AG04450 (cell line): ENCODE results near the gene PRSS53. TPM values are rescaled to one million over a fixed set of nuclear protein-coding genes. Genes with fewer than 3 reads are reported as not detected.

ENCODE experiments used
- CTCF ChIA-PET: fragments of 300-600, 350-600 bp; formaldehyde crosslinking; extraction: SDS; loops from one replicate; lab custom pipeline; 2022; ENCODE audit warnings: antibody characterized with exemption, inconsistent platforms; lab: Charles Lee
- POLR2A ChIA-PET: fragments of 350-600 bp; formaldehyde crosslinking; extraction: SDS; loops from one replicate; lab custom pipeline; 2021; ENCODE audit warnings: antibody characterized with exemption, inconsistent platforms; lab: Yijun Ruan, JAX
- DNase-seq: peaks from one replicate; pipeline ENCODE4 v3.0.0-alpha.2; 2011; ENCODE audit warnings: low read depth, low spot score
- H3K27ac ChIP-seq: one replicate; pipeline ENCODE4 v1.5.1; 2012; ENCODE audit warnings: low read depth, low read length, control low read depth
- H3K27me3 ChIP-seq: one replicate; pipeline ENCODE4 v1.6.0; 2012; ENCODE audit warnings: low read length; ENCODE audit not compliant: control insufficient read depth, insufficient read depth
- H3K4me3 ChIP-seq: 2 replicates; pipeline ENCODE4 v1.5.1; 2011; ENCODE audit warnings: mild to moderate bottlenecking, low read depth, low read length, control low read depth
- H3K9me3 ChIP-seq: 2 replicates; pipeline ENCODE4 v1.5.1; 2012; ENCODE audit warnings: low read length; ENCODE audit not compliant: control insufficient read depth, insufficient read depth
- polyA plus RNA-seq: library from polyadenylated mRNA; depleted of rRNA; stranded (reverse); fragments of >200 nt; gene quantifications from 2 replicates; pipeline ENCODE4 v1.2.3, GENCODE V29; 2011
- TF ChIP-seq, protein P1 (sequence below): IDR thresholded peaks from 2 replicates; pipeline ENCODE4 v1.5.1; 2011; ENCODE audit warnings: low read depth, low read length, control low read depth, inconsistent platforms

Gene PRSS53
- polyA plus RNA-seq, 1 experiment = 0.79 TPM

DNA sequence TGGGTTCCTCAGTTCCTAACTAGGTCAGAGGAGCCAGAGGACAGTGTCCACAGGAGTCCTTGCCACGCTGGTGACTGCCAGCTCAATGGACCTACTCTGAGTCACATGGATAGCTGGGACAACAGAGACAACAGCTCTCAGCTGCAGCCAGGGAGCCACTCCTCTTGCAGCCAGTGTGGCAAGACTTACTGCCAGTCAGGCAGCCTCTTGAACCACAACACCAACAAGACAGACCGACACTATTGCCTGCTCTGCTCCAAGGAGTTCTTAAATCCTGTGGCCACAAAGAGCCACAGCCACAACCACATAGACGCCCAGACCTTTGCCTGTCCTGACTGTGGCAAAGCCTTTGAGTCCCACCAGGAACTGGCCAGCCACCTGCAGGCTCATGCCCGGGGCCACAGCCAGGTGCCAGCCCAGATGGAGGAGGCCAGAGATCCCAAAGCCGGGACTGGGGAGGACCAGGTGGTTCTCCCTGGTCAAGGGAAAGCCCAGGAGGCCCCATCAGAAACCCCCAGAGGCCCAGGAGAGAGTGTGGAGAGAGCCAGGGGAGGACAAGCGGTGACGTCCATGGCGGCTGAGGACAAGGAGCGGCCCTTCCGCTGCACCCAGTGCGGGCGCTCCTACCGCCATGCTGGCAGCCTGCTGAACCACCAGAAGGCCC, 7.9 kb downstream of the PRSS53 start:
- no peak overlapping the region for H3K27ac ChIP-seq
- DNase-seq = no peak
- no peaks in the 10 kb centered on the region for H3K27me3 ChIP-seq
- ChIA-PET CTCF (no interaction called here), POLR2A (no interaction called here)
- H3K9me3 ChIP-seq = no peaks in the 10 kb centered on the region; the same call in 1 of the 2 replicates
- TF ChIP-seq, protein P1, sequence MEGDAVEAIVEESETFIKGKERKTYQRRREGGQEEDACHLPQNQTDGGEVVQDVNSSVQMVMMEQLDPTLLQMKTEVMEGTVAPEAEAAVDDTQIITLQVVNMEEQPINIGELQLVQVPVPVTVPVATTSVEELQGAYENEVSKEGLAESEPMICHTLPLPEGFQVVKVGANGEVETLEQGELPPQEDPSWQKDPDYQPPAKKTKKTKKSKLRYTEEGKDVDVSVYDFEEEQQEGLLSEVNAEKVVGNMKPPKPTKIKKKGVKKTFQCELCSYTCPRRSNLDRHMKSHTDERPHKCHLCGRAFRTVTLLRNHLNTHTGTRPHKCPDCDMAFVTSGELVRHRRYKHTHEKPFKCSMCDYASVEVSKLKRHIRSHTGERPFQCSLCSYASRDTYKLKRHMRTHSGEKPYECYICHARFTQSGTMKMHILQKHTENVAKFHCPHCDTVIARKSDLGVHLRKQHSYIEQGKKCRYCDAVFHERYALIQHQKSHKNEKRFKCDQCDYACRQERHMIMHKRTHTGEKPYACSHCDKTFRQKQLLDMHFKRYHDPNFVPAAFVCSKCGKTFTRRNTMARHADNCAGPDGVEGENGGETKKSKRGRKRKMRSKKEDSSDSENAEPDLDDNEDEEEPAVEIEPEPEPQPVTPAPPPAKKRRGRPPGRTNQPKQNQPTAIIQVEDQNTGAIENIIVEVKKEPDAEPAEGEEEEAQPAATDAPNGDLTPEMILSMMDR = no peak
- H3K4me3 ChIP-seq = no peak overlapping the region

DNA sequence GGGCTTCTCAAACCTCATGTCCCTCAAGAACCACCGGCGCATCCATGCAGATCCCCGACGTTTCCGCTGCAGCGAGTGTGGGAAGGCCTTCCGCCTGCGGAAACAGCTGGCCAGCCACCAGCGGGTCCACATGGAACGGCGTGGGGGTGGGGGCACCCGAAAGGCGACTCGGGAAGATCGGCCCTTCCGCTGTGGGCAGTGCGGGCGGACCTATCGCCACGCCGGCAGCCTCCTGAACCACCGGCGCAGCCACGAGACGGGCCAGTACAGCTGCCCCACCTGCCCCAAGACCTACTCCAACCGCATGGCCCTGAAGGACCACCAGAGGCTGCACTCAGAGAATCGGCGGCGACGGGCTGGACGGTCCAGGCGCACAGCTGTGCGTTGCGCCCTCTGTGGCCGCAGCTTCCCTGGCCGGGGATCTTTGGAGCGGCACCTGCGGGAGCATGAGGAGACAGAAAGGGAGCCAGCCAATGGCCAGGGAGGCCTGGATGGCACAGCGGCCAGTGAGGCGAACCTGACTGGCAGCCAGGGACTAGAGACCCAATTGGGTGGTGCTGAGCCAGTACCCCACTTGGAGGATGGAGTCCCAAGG, 8.6 kb downstream of the PRSS53 start:
- ChIA-PET CTCF (no interaction called here), POLR2A (no interaction called here)
- Histone ChIP-seq H3K9me3 (no peaks in the 10 kb centered on the region; the same call in 1 of the 2 replicates), H3K4me3 (no peak overlapping the region), H3K27ac (no peak overlapping the region), H3K27me3 (no peaks in the 10 kb centered on the region)
- no peak for DNase-seq
- TF ChIP-seq, protein P1 = no peak

DNA sequence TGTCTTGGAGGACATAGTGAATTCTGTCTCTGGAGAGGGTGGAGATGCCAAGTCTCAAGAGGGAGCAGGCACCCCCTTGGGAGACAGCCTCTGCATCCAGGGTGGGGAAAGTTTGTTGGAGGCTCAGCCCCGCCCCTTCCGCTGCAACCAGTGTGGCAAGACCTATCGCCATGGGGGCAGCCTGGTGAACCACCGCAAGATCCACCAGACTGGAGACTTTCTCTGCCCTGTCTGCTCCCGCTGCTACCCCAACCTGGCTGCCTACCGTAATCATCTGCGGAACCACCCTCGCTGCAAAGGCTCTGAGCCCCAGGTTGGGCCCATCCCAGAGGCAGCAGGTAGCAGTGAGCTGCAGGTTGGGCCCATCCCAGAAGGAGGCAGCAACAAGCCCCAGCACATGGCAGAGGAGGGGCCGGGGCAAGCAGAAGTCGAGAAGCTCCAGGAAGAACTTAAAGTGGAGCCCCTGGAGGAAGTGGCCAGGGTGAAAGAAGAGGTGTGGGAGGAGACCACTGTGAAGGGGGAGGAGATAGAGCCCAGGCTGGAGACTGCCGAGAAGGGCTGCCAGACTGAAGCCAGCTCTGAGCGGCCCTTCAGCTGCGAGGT, 9.3 kb downstream of the PRSS53 start:
- H3K9me3 ChIP-seq = peaks cover 2% of the 10 kb centered on the region; the same call in 1 of the 2 replicates
- TF ChIP-seq, protein P1 = no peak
- no peaks in the 10 kb centered on the region for H3K27me3 ChIP-seq
- no peak overlapping the region for H3K27ac ChIP-seq
- POLR2A ChIA-PET = no interaction called here
- DNase-seq = no peak
- CTCF ChIA-PET = no interaction called here
- H3K4me3 ChIP-seq = no peak overlapping the region

DNA sequence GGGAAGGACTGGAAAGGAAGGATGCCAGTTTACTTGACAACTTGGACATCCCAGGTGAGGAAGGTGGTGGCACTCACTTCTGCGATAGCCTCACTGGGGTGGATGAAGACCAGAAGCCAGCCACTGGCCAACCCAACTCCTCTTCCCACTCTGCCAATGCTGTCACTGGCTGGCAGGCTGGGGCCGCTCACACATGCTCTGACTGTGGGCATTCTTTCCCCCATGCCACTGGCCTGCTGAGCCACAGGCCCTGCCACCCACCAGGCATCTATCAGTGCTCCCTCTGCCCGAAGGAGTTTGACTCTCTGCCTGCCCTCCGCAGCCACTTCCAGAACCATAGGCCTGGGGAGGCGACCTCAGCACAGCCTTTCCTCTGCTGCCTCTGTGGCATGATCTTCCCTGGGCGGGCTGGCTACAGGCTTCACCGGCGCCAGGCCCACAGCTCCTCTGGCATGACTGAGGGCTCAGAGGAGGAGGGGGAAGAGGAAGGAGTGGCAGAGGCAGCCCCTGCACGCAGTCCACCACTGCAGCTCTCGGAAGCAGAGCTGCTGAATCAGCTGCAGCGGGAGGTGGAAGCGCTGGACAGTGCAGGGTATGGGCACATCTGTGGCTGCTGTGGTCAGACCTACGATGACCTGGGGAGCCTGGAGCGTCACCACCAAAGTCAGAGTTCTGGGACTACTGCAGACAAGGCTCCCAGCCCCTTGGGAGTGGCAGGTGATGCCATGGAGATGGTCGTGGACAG, 10.0 kb downstream of the PRSS53 start:
- no peak overlapping the region for H3K27ac ChIP-seq
- no peaks in the 10 kb centered on the region for H3K27me3 ChIP-seq
- ChIA-PET POLR2A (no interaction called here), CTCF (no interaction called here)
- peaks cover 4% of the 10 kb centered on the region; the same call in 1 of the 2 replicates for H3K9me3 ChIP-seq
- H3K4me3 ChIP-seq = no peak overlapping the region
- no peak for DNase-seq
- TF ChIP-seq, protein P1 = no peak
